ENCODE data around the gene MEX3A. TPM values are rescaled to one million over a fixed set of nuclear protein-coding genes. Genes with fewer than 3 reads are reported as not detected.

MEX3A gene
- total and polyA plus RNA-seq, 2 experiments from 2014 or later, result 18.5 to 38.1 TPM

GRCh38 chr1:156079762-156080161 is 2.5 kb downstream of the MEX3A start:
- H3K9me2 ChIP-seq (ENCODE audit: insufficient read depth), result no peaks in the 10 kb centered on the region
- peak overlapping the region; percentile 99 for H3K4me2 ChIP-seq
- no peaks in the 10 kb centered on the region for H3K27me3 ChIP-seq (ENCODE audit: insufficient read depth)
- H3K4me3 ChIP-seq, result peak overlapping the region; percentile 99
- peaks cover 70% of the 10 kb centered on the region for H3K4me1 ChIP-seq (ENCODE audit: insufficient read depth)
- Mint-ChIP-seq H3K9me3 (peaks cover 3% of the 10 kb centered on the region; the same call in 1 of the 3 replicates), H3K4me3 (peak overlapping the region; percentile 96), H3K27me3 (ENCODE audit: insufficient read depth, low read depth, poor library complexity) (peaks cover 25% of the 10 kb centered on the region), H3K36me3 (ENCODE audit: low read depth) (peaks cover 47% of the 10 kb centered on the region), H3K27ac (no peak overlapping the region; the same call in 1 of the 2 replicates), H3K4me1 (peaks cover 65% of the 10 kb centered on the region)
- peaks cover 43% of the 10 kb centered on the region for H4K20me1 ChIP-seq (replicated peaks; ENCODE audit: insufficient read depth)
- DNase-seq (ENCODE audit: low spot score) (no peak), ATAC-seq (no peak)
- H2AFZ ChIP-seq, result no peak overlapping the region
- H3K79me2 ChIP-seq (replicated peaks; ENCODE audit: insufficient read depth), result peaks cover 76% of the 10 kb centered on the region
- no peak overlapping the region for H3K27ac ChIP-seq (ENCODE audit: low read depth)
- H3F3A ChIP-seq (replicated peaks; ENCODE audit: low read depth), result peaks cover 60% of the 10 kb centered on the region
- TF ChIP-seq, protein P1, sequence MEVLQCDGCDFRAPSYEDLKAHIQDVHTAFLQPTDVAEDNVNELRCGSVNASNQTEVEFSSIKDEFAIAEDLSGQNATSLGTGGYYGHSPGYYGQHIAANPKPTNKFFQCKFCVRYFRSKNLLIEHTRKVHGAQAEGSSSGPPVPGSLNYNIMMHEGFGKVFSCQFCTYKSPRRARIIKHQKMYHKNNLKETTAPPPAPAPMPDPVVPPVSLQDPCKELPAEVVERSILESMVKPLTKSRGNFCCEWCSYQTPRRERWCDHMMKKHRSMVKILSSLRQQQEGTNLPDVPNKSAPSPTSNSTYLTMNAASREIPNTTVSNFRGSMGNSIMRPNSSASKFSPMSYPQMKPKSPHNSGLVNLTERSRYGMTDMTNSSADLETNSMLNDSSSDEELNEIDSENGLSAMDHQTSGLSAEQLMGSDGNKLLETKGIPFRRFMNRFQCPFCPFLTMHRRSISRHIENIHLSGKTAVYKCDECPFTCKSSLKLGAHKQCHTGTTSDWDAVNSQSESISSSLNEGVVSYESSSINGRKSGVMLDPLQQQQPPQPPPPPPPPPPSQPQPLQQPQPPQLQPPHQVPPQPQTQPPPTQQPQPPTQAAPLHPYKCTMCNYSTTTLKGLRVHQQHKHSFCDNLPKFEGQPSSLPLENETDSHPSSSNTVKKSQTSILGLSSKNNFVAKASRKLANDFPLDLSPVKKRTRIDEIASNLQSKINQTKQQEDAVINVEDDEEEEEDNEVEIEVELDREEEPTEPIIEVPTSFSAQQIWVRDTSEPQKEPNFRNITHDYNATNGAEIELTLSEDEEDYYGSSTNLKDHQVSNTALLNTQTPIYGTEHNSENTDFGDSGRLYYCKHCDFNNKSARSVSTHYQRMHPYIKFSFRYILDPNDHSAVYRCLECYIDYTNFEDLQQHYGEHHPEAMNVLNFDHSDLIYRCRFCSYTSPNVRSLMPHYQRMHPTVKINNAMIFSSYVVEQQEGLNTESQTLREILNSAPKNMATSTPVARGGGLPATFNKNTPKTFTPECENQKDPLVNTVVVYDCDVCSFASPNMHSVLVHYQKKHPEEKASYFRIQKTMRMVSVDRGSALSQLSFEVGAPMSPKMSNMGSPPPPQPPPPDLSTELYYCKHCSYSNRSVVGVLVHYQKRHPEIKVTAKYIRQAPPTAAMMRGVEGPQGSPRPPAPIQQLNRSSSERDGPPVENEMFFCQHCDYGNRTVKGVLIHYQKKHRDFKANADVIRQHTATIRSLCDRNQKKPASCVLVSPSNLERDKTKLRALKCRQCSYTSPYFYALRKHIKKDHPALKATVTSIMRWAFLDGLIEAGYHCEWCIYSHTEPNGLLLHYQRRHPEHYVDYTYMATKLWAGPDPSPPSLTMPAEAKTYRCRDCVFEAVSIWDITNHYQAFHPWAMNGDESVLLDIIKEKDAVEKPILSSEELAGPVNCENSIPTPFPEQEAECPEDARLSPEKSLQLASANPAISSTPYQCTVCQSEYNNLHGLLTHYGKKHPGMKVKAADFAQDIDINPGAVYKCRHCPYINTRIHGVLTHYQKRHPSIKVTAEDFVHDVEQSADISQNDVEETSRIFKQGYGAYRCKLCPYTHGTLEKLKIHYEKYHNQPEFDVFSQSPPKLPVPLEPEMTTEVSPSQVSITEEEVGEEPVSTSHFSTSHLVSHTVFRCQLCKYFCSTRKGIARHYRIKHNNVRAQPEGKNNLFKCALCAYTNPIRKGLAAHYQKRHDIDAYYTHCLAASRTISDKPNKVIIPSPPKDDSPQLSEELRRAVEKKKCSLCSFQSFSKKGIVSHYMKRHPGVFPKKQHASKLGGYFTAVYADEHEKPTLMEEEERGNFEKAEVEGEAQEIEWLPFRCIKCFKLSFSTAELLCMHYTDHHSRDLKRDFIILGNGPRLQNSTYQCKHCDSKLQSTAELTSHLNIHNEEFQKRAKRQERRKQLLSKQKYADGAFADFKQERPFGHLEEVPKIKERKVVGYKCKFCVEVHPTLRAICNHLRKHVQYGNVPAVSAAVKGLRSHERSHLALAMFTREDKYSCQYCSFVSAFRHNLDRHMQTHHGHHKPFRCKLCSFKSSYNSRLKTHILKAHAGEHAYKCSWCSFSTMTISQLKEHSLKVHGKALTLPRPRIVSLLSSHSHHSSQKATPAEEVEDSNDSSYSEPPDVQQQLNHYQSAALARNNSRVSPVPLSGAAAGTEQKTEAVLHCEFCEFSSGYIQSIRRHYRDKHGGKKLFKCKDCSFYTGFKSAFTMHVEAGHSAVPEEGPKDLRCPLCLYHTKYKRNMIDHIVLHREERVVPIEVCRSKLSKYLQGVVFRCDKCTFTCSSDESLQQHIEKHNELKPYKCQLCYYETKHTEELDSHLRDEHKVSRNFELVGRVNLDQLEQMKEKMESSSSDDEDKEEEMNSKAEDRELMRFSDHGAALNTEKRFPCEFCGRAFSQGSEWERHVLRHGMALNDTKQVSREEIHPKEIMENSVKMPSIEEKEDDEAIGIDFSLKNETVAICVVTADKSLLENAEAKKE (CRISPR knock-in tag; IDR thresholded peaks at IDR 0.05), result no peak
- no peak for TF ChIP-seq ZNF331 (CRISPR knock-in tag; IDR thresholded peaks at IDR 0.05; ENCODE audit: low read depth)
- no peak for TF ChIP-seq ETS1 (IDR thresholded peaks at IDR 0.05)
- TF ChIP-seq EZH2phosphoT487 (IDR thresholded peaks at IDR 0.05; ENCODE audit: unreplicated experiment), result no peak
- TF ChIP-seq JUNB (IDR thresholded peaks at IDR 0.05; ENCODE audit: unreplicated experiment), result no peak
- TF ChIP-seq POLR2AphosphoS5 (IDR thresholded peaks at IDR 0.05; ENCODE audit: low read depth), result no peak
- H3K36me3 ChIP-seq (ENCODE audit: insufficient read depth), result no peaks in the 10 kb centered on the region; the same call in 1 of the 2 replicates
